Measurements from ENCODE around the gene KCNV2. TPM values are rescaled to one million over a fixed set of nuclear protein-coding genes. Genes with fewer than 3 reads are reported as not detected.

The KCNV2 gene
- total RNA-seq, 4 donors from 2014 or later = not detected

DNA sequence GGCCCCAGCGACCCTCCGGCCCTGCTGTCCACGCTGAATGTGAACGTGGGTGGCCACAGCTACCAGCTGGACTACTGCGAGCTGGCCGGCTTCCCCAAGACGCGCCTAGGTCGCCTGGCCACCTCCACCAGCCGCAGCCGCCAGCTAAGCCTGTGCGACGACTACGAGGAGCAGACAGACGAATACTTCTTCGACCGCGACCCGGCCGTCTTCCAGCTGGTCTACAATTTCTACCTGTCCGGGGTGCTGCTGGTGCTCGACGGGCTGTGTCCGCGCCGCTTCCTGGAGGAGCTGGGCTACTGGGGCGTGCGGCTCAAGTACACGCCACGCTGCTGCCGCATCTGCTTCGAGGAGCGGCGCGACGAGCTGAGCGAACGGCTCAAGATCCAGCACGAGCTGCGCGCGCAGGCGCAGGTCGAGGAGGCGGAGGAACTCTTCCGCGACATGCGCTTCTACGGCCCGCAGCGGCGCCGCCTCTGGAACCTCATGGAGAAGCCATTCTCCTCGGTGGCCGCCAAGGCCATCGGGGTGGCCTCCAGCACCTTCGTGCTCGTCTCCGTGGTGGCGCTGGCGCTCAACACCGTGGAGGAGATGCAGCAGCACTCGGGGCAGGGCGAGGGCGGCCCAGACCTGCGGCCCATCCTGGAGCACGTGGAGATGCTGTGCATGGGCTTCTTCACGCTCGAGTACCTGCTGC lies 839 bp downstream of the KCNV2 start:
- TF ChIP-seq, protein P1, sequence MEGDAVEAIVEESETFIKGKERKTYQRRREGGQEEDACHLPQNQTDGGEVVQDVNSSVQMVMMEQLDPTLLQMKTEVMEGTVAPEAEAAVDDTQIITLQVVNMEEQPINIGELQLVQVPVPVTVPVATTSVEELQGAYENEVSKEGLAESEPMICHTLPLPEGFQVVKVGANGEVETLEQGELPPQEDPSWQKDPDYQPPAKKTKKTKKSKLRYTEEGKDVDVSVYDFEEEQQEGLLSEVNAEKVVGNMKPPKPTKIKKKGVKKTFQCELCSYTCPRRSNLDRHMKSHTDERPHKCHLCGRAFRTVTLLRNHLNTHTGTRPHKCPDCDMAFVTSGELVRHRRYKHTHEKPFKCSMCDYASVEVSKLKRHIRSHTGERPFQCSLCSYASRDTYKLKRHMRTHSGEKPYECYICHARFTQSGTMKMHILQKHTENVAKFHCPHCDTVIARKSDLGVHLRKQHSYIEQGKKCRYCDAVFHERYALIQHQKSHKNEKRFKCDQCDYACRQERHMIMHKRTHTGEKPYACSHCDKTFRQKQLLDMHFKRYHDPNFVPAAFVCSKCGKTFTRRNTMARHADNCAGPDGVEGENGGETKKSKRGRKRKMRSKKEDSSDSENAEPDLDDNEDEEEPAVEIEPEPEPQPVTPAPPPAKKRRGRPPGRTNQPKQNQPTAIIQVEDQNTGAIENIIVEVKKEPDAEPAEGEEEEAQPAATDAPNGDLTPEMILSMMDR (IDR thresholded peaks at IDR 0.05) = no peak
- TF ChIP-seq EP300 (IDR thresholded peaks at IDR 0.05) (no peak), POLR2AphosphoS5 (IDR thresholded peaks at IDR 0.05) (no peak), POLR2A (IDR thresholded peaks at IDR 0.05) (no peak)
- Histone ChIP-seq H3K27me3 (no peaks in the 10 kb centered on the region), H3K27ac (no peak overlapping the region), H3K36me3 (peaks cover 0 to 7% of the 10 kb centered on the region in 2 donors), H3K4me1 (no peaks in the 10 kb centered on the region), H3K9me3 (no peaks in the 10 kb centered on the region), H3K4me3 (no peak overlapping the region)
- WGBS, 2 donors (ENCODE audit: low coverage in 1 of 2) = 97 to 100% methylated on average over 5 to 14 of the region's 69 CpGs
- ATAC-seq = peak; percentile 7

DNA sequence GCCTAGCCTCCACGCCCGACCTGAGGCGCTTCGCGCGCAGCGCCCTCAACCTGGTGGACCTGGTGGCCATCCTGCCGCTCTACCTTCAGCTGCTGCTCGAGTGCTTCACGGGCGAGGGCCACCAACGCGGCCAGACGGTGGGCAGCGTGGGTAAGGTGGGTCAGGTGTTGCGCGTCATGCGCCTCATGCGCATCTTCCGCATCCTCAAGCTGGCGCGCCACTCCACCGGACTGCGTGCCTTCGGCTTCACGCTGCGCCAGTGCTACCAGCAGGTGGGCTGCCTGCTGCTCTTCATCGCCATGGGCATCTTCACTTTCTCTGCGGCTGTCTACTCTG lies 1.4 kb downstream of the KCNV2 start:
- peaks cover 0 to 7% of the 10 kb centered on the region in 2 donors for H3K36me3 ChIP-seq
- H3K9me3 ChIP-seq = no peaks in the 10 kb centered on the region
- TF ChIP-seq, protein P1 (IDR thresholded peaks at IDR 0.05) = no peak
- TF ChIP-seq POLR2A (IDR thresholded peaks at IDR 0.05) (no peak), POLR2AphosphoS5 (IDR thresholded peaks at IDR 0.05) (no peak)
- H3K27me3 ChIP-seq = no peaks in the 10 kb centered on the region
- 87 to 100% methylated on average over 3 to 12 of the region's 29 CpGs for WGBS, 2 donors (ENCODE audit: low coverage in 1 of 2)
- ATAC-seq = peak; percentile 13
- H3K4me3 ChIP-seq = no peak overlapping the region
- no peak overlapping the region for H3K27ac ChIP-seq
- H3K4me1 ChIP-seq = no peaks in the 10 kb centered on the region

DNA sequence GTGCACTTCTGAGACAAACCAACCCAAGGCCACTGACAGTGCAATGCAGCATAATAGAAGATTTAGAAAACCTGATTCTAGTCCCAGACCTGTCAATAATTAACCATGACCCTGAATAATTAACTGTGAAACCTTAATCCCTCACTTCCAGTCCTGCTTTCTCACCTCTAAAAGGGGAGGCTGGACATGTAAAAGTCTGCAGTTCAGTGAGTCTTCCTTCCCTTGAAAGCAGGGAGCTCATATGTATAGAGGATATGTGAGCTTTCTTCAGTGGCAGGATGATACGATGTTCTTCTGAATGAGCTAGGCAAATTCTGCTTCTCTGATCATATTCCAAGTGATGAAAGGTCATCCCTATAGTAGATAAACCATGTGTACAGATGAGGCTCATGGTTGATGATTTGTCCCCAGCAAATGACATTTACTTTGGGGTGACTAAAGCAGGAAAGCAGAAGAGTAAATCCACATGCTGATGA lies 2.9 kb downstream of the KCNV2 start:
- Histone ChIP-seq H3K4me3 (no peak overlapping the region), H3K36me3 (peaks cover 0 to 7% of the 10 kb centered on the region in 2 donors), H3K27me3 (no peaks in the 10 kb centered on the region), H3K4me1 (no peaks in the 10 kb centered on the region), H3K9me3 (no peaks in the 10 kb centered on the region), H3K27ac (no peak overlapping the region)
- ATAC-seq = no peak
- WGBS, 2 donors (ENCODE audit: low coverage in 1 of 2) = 88 to 100% methylated on average over 1 of the region's 1 CpG
- TF ChIP-seq POLR2AphosphoS5 (IDR thresholded peaks at IDR 0.05) = no peak

DNA sequence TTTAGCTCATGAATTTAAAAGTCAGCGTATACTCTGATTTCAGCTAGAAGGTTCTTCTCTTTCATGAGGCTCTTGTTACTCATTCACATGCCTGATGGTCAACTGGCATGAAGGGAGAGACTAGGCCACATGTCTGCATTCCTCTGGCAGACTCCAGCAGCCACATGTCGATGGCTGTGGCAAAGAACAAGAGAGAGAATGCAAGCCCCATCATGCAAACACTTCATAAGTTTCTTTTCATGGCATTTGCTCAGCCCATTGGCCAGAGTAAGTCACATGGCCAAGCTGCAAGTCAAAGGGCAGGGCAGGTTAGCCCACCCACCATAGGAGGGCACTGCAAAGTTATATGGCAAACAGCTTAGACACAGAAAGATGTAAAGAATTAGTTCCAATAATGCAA lies 5.4 kb downstream of the KCNV2 start:
- ATAC-seq = no peak
- no peaks in the 10 kb centered on the region for H3K27me3 ChIP-seq
- no peak for TF ChIP-seq POLR2A (IDR thresholded peaks at IDR 0.05)
- no peak for TF ChIP-seq POLR2AphosphoS5 (IDR thresholded peaks at IDR 0.05)
- no peak for TF ChIP-seq EP300 (IDR thresholded peaks at IDR 0.05)
- TF ChIP-seq, protein P1 (IDR thresholded peaks at IDR 0.05) = no peak

DNA sequence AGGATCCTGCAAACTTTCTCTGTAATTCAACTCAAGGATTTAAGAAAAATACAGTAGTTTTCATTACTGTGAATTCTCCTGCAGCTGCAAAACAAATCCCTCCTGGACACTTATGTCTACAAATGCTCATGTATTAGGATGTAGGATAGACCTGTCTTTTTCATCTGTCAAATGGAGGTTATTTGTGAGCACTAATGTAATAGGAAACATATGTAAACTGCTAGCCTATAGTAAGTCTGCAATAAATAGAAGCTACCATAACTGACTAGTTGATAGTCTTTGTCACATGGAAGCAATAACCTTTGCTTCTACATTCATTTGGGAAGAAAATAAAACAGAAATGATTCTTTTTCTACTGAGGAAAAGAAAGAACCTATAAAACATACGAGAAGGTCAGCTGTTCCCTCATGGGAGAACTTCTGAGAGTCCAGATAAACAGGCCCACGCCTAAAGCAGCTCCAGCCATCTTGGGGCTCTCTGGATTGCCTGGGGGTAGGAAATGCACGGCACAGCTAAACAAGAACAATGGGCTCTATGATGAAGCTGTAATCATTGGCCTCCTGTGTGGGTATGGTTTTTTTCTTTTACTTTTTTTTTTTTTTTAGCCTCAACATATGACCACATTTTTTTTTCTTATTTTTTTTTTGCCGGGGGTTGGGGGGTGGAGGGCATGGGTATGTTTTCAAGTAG lies 6.2 kb downstream of the KCNV2 start:
- H3K9me3 ChIP-seq = no peaks in the 10 kb centered on the region
- no peak overlapping the region for H3K27ac ChIP-seq
- peaks cover 0 to 4% of the 10 kb centered on the region in 2 donors for H3K36me3 ChIP-seq
- H3K27me3 ChIP-seq = no peaks in the 10 kb centered on the region
- WGBS, 2 donors (ENCODE audit: low coverage in 1 of 2) = 61 to 72% methylated on average over 3 of the region's 4 CpGs
- TF ChIP-seq POLR2AphosphoS5 (IDR thresholded peaks at IDR 0.05) = no peak
- no peak for TF ChIP-seq EP300 (IDR thresholded peaks at IDR 0.05)
- no peak for TF ChIP-seq POLR2A (IDR thresholded peaks at IDR 0.05)
- TF ChIP-seq, protein P1 (IDR thresholded peaks at IDR 0.05) = no peak
- no peak overlapping the region for H3K4me3 ChIP-seq
- ATAC-seq = no peak
- H3K4me1 ChIP-seq = peaks cover 0 to 5% (median 0%) of the 10 kb centered on the region in 3 donors

More for the DNA sequence above, 5.4 kb downstream of the KCNV2 start:
- 75 to 100% methylated on average over 1 to 2 of the region's 2 CpGs for WGBS, 2 donors (ENCODE audit: low coverage in 1 of 2)
- Histone ChIP-seq H3K9me3 (no peaks in the 10 kb centered on the region), H3K4me1 (no peaks in the 10 kb centered on the region), H3K4me3 (no peak overlapping the region), H3K36me3 (peaks cover 0 to 7% of the 10 kb centered on the region in 2 donors), H3K27ac (no peak overlapping the region)

Data from gastroesophageal sphincter (tissue), 4 donors.